GM18873 (cell line): ENCODE results near the gene DIP2B.
"Not testable (repeated sequence)": the region's sequence is repeated elsewhere in the genome, so short reads cannot be mapped to it uniquely, and the experiment has no call there.

Experiments
- ATAC-seq: cut with Tn5 transposase; IDR thresholded peaks from one replicate; pipeline ENCODE4 v1.9.1; 2021; ENCODE audit warnings: mild to moderate bottlenecking, moderate library complexity, moderate number of reproducible peaks; ENCODE audit not compliant: unreplicated experiment, low FRiP score

DIP2B gene

DNA sequence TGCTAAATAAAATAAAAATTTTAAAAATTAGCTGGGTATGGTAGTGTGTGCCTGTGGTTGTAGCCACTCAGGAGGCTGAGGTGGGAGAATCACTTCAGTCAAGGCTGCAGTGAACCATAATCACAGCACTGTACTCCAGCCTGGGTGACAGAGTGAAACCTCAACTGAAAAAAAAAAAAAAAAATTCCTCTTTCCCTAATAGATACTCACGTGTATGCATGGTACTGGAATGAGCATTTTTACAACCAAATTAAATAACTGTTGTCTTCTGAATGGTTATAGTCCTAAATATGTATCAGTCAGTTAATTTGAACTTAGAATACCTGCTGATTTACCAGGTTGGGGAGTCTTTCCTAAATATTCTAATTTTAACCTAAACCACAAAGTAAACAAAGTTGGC is 160.8 kb downstream of the DIP2B start:
- ATAC-seq, result no peak

DNA sequence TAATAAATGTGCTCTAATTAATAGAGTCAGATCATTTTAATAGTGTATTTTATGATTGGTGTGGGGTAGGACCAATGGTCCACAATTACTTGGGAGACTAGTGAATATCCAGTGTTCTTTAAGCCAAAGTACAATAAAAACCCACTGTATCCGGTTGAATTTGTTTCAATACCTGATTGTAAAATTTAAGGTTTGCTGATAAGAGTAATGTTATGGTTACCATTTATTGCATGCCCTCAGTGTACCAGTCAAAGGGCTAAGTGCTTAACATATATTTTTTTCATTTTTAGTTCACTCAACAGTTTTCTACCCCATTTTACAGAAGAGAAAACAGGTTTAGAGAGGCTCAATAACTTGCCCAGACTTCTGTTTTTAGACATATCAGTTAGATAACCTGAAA is 161.2 kb downstream of the DIP2B start:
- ATAC-seq, result no peak

DNA sequence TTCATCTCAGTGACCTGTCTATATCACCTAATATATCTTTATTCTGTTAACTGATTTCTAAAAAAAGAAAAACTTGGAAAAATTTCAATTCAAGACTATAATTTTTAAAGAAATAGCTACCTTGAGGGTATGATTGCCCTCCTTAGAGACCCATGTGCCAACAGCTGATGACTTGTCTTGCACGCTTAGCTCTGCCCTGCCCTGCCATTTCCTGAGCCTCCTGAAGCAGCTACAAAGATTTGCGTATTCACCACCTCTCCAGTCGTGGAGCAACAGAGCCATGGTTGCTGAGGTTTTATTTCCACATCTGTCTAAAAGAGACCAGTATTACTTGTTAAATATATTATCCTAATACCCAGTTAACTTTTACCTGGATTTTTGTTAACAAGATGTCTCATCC is 167.4 kb downstream of the DIP2B start:
- no peak for ATAC-seq

DNA sequence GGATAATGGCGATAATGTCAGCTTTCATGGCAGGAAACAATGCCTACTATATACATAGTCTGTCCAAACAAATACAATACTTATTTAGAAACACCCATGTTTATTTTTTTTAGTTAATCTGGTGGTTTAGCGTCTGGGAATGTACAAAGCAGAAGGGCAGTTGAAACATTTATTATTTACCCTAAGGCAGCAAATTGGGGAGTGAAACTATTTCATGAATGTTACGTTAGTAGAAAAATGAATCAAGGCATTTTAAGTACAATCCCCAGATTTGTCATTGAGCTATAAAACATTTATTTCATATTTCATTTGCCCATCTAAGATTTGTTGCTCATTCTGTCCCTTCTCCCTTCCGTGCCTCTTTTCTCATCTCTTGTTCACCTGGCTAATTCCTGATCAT is 172.0 kb downstream of the DIP2B start:
- no peak for ATAC-seq

DNA sequence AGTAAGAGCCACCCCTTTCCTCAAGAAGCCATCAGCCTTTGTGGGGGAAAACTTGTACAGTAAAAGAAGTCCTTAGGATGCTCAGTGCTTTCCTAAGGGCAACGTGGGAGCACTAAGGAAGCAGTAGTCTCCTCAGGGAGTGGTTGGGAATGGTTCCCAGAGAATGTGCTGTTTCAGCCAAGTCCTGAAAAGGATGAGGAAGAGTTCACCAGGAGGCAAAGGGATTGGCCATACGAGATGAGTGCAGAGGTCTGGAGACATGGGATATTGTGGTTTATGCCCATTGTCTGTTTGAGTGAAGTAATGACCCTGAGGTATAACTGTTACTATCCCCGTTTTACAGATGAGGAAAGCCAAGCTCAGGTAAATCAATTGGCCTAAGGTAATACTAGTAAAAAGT is 173.1 kb downstream of the DIP2B start:
- no peak for ATAC-seq

DNA sequence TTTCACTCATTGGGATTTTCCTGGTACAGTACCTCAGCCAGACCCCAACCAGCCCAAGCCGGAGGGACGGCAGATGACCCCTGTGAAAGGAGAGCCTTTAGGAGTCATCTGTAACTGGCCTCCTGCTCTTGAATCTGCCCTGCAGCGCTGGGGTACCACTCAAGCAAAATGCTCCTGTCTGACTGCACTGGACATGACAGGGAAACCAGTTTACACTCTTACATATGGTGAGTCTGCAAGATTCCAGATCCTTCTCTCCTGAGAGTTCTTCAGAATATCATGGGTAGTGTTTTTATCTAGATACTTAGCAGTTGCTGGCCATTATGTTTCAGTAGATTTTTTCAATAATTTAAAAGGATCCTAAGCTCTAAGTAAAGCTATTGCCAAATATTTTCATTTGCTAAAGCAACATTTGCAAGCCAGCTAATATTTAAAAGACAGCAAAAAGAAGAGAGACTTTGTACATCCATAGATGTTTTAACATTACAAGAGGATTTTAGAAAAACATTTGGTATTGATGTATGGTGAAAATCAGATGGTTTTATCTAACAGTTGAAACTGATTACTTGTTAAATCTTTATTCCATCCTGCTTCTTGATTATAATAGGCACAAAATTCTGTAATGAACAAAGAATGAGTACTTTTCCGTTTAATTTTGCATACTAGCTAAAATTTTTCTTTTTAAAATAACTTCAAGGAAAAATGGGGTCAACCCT is 174.0 kb downstream of the DIP2B start:
- ATAC-seq, result no peak

DNA sequence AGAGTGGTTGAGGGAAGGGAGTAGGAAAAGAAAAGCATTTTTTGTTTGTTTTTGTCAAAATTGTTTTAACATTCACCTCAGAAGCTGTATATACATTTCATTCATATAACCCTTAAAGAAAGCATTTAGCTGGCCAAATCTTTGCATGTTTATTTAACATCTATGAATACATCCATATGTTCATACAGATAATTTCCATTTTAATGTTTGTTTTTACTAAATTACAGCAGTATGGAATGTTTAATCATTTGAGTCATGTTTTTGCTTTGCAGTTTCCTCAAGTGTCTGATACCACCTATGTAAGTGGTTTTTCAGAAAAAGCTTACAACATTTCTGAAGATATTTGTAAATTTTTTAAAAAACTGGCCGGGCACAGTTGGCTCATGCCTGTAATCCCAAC is 174.8 kb downstream of the DIP2B start:
- ATAC-seq, result no peak

DNA sequence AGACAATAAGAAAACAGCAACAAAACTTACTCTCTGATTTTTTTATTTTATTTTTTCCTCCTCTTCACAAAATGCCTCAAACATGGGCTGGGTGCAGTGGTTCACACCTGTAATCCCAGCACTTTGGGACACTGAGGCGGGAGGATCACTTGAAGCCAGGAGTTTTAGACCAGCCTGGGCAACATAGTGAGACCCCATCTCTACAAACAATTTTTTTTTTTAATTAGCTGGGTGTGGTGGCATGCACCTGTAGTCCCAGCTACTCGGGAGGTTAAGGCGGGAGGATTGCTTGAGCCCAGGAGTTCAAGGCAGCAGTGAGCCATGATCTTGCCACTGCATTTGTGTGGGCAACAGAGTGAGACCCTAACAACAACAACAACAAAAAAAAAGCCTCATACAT is 176.3 kb downstream of the DIP2B start:
- ATAC-seq, result not testable (repeated sequence)

DNA sequence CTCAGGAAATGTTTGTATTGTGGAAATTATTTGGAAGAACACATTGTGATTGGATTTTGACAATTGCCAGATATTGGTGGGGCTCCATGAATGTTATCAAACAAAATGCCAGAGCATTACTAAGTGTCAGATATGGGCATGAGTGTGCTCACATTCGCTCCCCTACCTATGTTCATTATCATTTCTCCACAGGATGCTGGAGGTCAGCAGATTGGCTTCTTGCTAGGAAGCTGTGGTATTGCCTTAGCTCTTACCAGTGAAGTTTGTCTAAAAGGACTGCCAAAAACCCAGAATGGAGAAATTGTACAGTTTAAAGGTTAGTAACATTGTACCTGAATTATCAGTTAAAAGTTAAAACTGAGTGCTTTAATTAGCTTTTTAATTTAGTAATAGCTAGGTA is 180.9 kb downstream of the DIP2B start:
- ATAC-seq, result no peak

DNA sequence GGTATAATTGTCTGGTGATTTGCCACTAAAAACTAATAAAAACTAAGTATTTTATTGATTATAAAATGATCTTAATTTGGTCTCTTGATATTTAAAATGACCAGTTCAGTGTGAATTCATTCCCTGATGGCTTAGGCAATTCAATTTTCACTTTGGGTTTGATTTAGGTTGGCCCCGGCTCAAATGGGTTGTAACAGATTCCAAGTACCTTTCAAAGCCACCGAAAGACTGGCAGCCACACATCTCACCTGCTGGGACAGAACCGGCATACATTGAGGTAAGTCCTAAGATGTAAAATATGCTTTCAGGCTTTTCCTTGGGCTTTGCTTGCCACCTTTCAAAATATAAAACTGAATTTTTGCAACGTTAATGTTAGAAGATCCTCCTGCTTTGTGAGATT is 181.6 kb downstream of the DIP2B start:
- ATAC-seq, result no peak

DNA sequence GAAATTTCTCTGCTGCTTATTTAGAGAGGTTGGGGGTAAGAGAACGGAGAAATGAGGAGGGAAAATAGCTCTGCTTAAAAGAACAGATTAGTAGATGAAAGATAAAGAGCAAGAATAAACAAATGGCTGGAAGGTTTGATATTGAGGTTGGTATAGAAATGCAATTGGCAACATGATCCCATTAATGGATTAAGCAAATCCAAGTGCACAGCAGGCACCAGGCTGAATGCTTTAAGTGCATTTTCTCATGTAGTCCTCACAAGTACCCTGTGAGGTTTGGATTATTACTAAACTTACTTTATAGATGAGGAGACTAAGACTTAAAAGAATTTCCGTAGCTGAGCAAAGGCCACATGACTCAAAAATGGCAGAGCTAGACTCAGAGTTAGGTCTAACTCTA is 182.2 kb downstream of the DIP2B start:
- ATAC-seq, result no peak

DNA sequence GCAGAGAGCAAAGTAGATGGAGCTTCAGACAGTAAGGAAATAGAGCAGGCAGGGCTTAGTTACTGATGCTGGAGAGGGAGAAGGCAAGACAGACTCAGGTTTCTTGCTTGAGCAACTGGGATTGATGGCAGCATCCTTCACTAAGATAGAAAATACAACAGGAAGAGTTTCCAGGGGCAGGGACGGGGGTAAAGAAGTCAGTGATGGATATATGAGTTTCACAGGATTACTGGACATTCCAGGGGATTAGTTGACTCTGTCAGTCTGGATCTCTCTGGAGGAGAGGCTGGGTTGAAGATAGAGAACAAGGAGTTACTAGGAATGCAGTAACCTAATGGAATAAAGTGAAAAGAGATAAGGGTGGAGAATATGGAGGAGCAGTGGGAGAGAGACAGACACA is 184.7 kb downstream of the DIP2B start:
- ATAC-seq, result no peak

DNA sequence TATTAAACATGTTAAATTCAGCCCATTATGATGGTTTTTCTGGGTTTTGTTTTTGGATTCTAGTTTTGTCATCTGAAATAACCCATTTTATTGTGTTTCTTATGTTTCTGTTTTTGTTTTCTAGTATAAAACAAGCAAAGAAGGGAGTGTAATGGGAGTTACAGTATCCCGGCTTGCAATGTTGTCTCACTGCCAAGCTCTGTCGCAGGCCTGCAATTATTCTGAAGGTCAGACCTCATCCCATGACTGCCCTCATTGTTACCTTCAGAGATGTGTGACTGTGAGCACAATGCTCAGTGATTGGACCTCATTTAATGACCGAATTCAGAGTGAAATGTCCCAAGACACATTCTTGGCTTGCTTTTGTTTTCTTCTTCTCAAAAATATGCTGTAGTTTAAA is 186.1 kb downstream of the DIP2B start:
- ATAC-seq, result no peak

DNA sequence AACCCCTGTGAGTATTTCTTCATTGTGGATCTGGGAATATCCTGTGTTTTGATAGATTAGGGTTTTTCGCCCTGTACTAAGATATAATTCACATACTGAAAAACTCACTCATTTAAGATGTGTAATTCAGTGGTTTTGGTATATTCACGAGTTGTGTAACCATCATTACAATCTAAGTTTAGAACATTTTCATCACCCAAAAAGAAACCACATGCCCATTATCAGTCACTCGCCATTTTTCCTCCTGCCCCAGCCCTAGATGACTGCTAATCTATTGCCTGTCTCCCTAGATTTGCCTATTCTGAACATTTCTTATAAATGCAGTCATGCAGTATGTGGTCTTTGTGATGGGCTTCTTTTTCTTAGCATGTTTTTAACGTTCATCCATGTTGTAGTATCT is 191.2 kb downstream of the DIP2B start:
- ATAC-seq, result no peak

DNA sequence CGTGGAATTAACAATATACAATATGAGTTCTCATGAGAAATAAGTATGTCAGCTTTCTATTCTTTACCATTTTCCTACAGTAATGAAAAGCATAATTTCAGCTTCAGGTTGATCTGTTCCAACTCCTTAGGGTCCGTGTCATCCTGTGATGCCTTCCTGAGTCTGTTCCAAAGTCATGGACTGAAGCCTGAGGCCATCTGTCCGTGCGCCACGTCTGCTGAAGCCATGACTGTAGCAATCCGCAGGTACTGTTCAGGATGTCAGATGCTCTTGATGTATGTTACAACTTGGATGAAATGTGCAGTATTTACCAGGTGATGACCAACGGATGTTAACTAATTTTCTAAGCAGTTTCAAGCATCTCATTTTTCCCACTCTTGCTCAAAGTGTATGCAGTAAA is 192.1 kb downstream of the DIP2B start:
- no peak for ATAC-seq

DNA sequence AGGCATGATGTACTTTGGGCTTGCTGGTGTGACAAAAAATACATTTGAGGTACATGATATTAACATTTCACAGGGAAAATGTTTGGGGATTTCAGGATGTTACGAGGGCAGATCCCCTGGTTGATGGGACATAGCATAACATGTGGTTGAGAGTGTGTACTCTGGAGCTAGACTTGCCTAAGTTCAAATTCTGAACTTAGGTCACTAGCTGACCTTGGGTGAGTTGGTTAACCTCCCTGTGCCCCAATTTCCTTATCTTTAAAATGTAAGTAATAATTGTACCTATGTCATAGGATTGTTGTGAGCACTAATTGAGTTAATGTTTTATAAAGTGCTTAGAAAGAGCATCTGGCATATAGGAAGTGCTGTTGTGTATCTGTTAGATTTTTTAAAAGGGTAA is 194.4 kb downstream of the DIP2B start:
- ATAC-seq, result no peak

DNA sequence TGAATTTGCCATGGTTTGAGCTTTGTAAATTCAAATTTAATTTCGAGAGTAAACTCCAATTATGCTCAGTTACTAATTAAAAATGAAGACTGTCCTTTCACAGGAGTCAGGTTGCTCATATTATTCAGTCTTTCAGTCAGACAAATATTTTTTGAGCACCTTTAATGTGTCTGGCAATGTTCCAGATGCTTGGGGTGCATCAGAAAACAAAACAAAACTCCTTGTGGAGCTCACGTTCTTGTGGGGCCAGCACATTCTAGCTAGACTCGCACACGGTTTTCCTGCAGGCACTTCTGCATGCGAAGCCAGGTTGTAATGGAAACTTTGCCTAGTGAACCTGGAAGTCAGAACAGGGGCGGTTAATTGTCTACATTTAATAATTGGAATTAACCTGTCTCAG is 195.2 kb downstream of the DIP2B start:
- no peak for ATAC-seq

DNA sequence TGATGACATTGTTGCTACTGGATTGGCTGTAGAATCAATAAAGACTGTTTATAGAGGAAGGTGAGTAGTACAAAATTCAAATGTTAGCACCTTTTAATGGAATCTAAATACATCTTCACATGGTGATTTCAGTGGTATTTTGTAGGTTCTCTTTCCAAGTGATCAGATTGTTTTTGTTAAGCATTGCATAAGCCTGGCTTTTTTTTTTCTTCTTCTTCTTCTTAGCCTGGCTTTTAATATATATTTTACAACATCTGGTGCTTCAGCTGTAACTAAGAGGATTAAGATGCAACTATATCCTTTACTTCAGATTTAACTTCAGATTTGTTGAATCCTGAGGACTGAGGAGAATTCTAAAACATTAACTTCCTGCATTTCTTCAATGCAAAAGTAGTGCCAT is 201.8 kb downstream of the DIP2B start:
- no peak for ATAC-seq

DNA sequence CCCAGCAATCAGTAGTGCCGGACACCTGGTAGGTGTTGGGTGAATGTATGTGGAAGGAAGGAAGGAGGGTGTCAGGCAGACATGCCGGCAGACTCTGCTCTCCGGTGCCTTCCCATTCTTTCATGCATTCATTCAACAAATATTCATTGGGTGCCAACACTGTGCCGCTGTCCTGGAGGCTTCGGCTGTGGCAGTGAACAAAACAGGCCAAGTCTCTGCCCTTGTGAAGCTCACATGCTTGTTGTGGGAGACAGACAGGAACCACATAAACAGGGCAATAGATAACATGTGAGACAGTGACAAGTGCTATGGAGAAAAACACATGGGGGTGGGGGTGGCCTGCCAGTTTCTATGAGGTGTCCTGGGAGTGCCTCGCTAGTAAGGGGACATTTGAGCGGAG is 202.6 kb downstream of the DIP2B start:
- ATAC-seq, result no peak

DNA sequence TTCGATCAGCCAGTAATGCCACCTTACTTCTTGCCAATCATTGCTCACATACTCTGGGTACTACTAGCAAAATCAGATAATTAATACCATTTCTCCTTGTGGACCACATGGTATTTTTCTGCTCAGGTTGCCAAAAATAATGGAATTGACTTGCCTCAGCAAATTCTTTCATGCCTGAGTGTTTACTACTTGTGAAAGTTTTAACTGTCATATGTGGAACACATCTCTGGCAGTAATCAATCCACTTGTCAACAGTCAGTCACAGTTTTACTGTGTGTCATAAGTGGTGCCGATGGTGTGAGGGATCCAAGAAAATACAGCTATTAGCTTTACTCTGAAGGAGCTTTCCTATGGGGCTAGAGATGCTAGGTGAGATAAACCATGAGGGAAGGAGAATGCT is 203.8 kb downstream of the DIP2B start:
- ATAC-seq, result no peak

DNA sequence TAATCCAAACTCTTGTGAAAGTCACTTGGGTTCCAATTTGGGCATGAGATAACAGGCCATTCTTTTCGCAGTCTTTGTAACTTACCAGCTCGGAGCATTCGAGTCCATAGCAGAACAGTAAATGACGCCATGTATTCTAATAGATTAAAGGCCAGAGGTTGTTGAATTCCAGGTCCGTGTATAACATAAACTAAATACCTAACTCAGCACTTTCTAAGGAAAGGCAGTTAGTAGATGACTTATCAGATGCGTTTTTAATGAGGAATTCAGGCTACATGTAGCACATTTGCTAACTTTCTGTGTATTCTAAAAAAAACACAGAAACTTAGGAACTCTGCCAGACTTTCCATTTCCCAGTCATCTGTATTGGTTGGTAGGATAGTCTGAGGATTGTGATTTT is 206.3 kb downstream of the DIP2B start:
- ATAC-seq, result no peak

DNA sequence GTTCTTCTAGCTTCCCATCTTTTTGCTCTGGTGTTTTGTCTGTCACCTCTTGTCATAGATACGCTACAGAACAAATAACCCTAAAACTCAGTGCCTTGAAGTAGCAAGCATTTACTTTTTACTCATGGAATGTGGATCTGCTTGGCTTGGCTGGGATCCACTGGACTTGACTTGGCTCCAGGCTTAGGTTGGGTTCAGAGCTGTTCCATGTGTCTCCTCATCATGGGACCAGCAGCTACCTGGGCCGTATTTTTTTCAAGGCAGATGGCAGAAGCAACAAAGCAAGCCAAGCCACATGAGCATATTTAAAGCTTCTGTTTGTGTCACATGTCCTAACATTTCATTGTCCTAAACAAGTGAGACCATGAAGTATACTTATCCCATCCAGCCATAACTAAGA is 210.4 kb downstream of the DIP2B start:
- no peak for ATAC-seq

DNA sequence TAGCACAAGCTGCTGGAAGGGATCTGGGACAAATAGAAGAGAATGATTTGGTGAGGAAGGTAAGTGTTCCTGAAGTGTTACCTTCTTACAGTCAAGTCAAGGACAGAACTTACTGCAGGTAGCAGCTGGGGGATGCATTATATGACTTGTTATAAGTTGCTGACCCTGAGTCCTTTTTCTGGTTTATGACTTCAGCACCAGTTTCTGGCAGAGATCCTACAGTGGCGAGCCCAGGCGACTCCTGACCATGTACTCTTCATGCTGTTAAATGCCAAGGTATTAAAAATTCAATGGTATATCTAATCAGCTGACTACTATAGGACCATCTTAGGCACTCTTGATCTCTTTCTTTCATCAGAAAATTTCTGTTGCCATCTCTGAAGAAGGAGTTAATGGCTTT is 214.0 kb downstream of the DIP2B start:
- no peak for ATAC-seq
